ENCODE results near the gene LMO7.

DNA sequence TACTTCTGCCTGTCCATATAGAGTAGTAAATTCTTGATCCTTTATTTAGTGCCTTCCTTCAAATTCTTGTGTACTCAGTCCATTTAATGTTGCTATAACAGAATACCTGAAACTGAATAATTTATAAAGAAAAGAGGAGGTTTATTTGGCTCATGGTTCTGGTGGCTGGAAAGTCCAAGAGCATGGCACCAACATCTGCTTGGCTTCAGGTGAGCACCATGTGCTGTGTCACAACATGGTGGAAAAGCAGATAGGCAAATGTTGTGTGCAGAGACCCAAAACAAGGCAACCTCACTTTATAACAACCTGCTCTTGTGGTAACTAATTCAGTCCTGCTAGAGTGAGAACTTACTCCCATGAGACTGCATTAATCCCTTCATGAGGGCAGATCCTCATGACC lies 195.3 kb downstream of the LMO7 start:
- TF ChIP-seq CEBPB (IDR thresholded peaks at IDR 0.05) = no peak
- TF ChIP-seq RAD21 (IDR thresholded peaks at IDR 0.05; ENCODE audit: low read depth) = no peak
- TF ChIP-seq YY1 (IDR thresholded peaks at IDR 0.05; ENCODE audit: low read depth) = no peak
- TF ChIP-seq EGR1 (IDR thresholded peaks at IDR 0.05) = no peak
- TF ChIP-seq EP300 (IDR thresholded peaks at IDR 0.05; ENCODE audit: borderline replicate concordance) = no peak
- no peak for TF ChIP-seq FOXM1 (IDR thresholded peaks at IDR 0.05; ENCODE audit: borderline replicate concordance, low read depth)
